ENCODE results near the gene NUP107.

GRCh38 chr12:68771223-68771925 lies 84.6 kb downstream of the NUP107 start:
- TF ChIP-seq POLR2A (IDR thresholded peaks at IDR 0.05; ENCODE audit: low read depth, low read length) = no peak
- TF ChIP-seq POLR2AphosphoS5 (IDR thresholded peaks at IDR 0.05; ENCODE audit: low read depth, low read length) = no peak
- TF ChIP-seq TAF1 (IDR thresholded peaks at IDR 0.05; ENCODE audit: low read depth, low read length) = no peak
- no peak for TF ChIP-seq PAX5 (IDR thresholded peaks at IDR 0.05; ENCODE audit: insufficient read depth, low read length, severe bottlenecking)

Measured in GM12891 (cell line).